Stimulated activated naive B cell treated with anti-CD40 and anti-IgM and Interleukin-4, amounts not matched to agents 10 μg/mL and 1 μg/mL and 100 μg/mL, for 72 hours (primary cell): ENCODE measurements around the gene DNAJC15.

Source experiments
- ATAC-seq, 2 donors: fragments of 150-1000 bp; cut with Tn5 transposase; replicated peaks; 2 replicates each; pipeline ENCODE4 v1.10.0; 2021; ENCODE audit warnings: moderate library complexity in 1 of 2
- DNase-seq: peaks from one replicate; pipeline ENCODE4 v3.0.0; 2021
- H3K27ac Mint-ChIP-seq: one replicate; pipeline ENCODE4 v1.8.0; 2022; ENCODE audit warnings: mild to moderate bottlenecking, mixed read lengths
- H3K27me3 Mint-ChIP-seq, 2 donors: one replicate each; pipeline ENCODE4 v1.8.0; 2022; ENCODE audit warnings: mixed read lengths in 2 of 2
- H3K36me3 Mint-ChIP-seq, 2 donors: one replicate each; pipeline ENCODE4 v1.8.0; 2022; ENCODE audit warnings: mixed read lengths in 2 of 2, mild to moderate bottlenecking in 1 of 2
- H3K4me1 Mint-ChIP-seq, 2 donors: one replicate each; pipeline ENCODE4 v1.8.0; 2022; ENCODE audit warnings: mixed read lengths in 2 of 2, mild to moderate bottlenecking in 1 of 2
- H3K4me3 Mint-ChIP-seq, 2 donors: one replicate each; pipeline ENCODE4 v1.8.0; 2022; ENCODE audit warnings: mild to moderate bottlenecking in 2 of 2, mixed read lengths in 2 of 2, moderate library complexity in 1 of 2
- H3K9me3 Mint-ChIP-seq, 2 donors: one replicate each; pipeline ENCODE4 v1.8.0; 2022; ENCODE audit warnings: mixed read lengths in 2 of 2, mild to moderate bottlenecking in 1 of 2

DNAJC15 gene

DNA sequence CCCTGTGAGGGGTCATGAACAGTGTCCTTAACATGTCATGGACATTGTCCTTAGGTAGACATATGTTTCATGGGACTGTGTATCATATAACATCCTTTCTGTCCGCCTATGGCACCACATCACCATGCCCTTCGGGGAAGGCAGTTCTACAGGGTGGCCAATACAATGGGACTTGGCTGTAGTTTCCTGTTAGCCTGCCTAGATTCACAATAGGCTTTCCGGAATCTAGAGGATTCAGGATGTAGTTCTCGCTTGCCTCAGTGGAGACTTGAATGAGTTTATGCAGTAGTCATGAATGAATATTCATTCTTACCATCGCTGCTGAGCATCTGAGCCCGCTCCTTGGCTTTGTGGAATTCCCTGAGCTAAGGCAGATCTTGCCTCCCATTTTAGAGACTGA, 100.5 kb downstream of the DNAJC15 start:
- ATAC-seq: no peak
- H3K4me1 Mint-ChIP-seq: peaks cover 13 to 18% of the 10 kb centered on the region in 2 donors
- no peak overlapping the region for H3K4me3 Mint-ChIP-seq
- no peaks in the 10 kb centered on the region for H3K9me3 Mint-ChIP-seq
- DNase-seq: no peak
- peaks cover 14 to 16% of the 10 kb centered on the region in 2 donors for H3K27me3 Mint-ChIP-seq
- no peak overlapping the region for H3K27ac Mint-ChIP-seq
- H3K36me3 Mint-ChIP-seq: no peaks in the 10 kb centered on the region

DNA sequence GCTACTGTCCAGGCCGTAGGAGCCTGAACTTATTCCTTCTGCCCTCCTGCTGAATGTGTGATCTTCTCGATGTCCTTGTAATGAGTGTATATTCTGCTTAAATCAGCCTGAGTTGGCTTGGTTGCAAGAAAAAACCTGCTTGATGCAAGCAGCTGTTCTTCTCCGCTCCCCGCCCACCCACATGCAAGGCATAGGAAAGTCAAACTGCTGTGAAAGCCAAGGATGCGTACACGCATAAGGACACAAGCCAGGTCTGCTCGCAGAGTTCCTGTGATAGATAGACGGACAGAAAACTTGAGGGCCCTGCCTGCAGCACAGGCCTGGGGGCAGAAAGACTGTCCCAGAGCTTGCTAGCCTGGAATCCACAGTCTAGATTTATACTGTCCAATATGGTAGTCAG, 101.1 kb downstream of the DNAJC15 start:
- Mint-ChIP-seq H3K27me3 (peaks cover 19 to 21% of the 10 kb centered on the region in 2 donors), H3K4me3 (no peak overlapping the region), H3K9me3 (no peaks in the 10 kb centered on the region), H3K27ac (no peak overlapping the region), H3K4me1 (peaks cover 13 to 18% of the 10 kb centered on the region in 2 donors), H3K36me3 (no peaks in the 10 kb centered on the region)
- no peak for ATAC-seq
- DNase-seq: no peak

DNA sequence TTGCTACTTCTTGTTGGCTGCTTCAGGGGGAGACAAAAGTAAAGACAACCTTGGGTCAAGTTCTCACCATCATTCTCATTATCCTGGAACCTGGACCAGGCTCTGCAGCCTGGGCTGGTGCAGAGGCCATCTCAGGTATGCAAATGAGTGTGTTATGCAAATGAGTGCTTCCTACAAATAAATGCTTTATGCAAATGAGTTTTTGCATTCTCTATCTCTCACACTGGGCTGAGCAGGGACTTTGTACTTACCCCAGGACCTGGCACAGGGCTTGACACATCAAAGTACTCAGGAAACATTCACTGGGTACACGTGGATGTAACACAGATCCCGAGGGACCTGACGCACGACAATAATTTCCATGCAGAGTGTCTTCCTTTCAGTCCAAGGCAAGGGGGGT, 103.0 kb downstream of the DNAJC15 start:
- Mint-ChIP-seq H3K36me3 (no peaks in the 10 kb centered on the region), H3K9me3 (no peaks in the 10 kb centered on the region), H3K4me1 (peaks cover 13 to 18% of the 10 kb centered on the region in 2 donors), H3K27me3 (peaks cover 16 to 23% of the 10 kb centered on the region in 2 donors), H3K27ac (no peak overlapping the region), H3K4me3 (no peak overlapping the region)
- no peak for DNase-seq
- ATAC-seq: peak in 1 of 2 donors; percentile 74

DNA sequence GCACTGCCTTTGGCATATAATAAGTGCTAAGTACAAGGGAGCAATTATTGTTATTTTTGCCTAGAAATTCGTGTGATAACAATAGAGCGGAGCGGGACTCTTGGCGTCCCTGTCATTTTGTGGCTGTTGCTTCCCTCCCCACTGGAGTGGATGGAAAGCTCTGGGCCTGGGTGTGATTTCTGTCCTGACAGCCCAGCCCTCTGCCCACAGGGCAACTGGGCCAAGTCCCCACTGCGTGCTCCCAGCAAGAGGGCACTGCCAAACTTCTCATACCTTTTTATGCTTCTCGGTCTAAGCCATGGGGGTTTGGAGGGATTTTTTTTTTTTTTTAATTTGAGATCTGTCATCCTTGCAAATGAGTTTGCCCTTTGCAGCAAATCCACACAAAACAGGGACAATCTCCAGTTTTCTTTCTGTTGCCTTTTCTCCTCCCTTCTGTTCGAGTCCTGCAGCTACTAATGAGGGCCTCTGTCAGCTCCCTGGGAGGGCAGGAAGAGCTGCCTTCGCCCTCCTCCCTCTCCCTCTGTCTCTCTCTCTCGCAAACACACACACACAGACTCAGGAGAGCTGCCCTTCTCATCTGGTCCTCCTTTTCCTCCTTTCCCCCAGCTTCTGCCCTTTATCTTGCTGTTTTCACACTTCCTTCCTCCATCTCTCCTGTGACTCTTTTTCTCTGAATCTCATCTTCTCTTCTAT, 103.9 kb downstream of the DNAJC15 start:
- no peaks in the 10 kb centered on the region for H3K9me3 Mint-ChIP-seq

DNA sequence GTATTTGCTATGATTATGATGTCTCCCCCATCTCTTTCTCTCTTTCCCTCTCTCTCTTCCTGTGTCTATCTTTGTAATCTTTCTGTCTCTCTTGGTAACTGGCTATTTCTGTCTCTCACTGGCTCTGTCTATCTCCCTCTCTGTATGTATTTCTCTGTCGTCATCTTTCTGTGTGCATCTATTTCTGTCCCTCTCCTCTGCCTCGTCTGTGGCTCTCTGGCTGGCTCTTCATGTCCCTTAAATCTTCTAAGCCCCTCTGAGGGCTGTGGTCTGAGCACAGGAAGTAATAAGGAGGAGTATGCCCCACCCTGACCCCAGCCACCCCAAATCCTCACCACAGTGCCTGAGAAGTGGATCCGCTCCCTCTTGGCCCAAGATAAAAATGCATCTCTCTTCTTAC, 104.4 kb downstream of the DNAJC15 start:
- peaks cover 13 to 18% of the 10 kb centered on the region in 2 donors for H3K4me1 Mint-ChIP-seq
- no peaks in the 10 kb centered on the region for H3K9me3 Mint-ChIP-seq
- no peaks in the 10 kb centered on the region for H3K36me3 Mint-ChIP-seq
- no peak overlapping the region for H3K4me3 Mint-ChIP-seq
- DNase-seq (no peak), ATAC-seq (peak; percentile 38 to 52)
- no peak overlapping the region for H3K27ac Mint-ChIP-seq
- H3K27me3 Mint-ChIP-seq: peaks cover 14 to 29% of the 10 kb centered on the region in 2 donors

More for the DNA sequence above, 103.9 kb downstream of the DNAJC15 start:
- Mint-ChIP-seq H3K4me1 (peaks cover 13 to 18% of the 10 kb centered on the region in 2 donors), H3K36me3 (no peaks in the 10 kb centered on the region), H3K4me3 (no peak overlapping the region), H3K27ac (no peak overlapping the region), H3K27me3 (peaks cover 12 to 27% of the 10 kb centered on the region in 2 donors)
- peak in 1 of 2 donors; percentile 20 for ATAC-seq
- DNase-seq: no peak

DNA sequence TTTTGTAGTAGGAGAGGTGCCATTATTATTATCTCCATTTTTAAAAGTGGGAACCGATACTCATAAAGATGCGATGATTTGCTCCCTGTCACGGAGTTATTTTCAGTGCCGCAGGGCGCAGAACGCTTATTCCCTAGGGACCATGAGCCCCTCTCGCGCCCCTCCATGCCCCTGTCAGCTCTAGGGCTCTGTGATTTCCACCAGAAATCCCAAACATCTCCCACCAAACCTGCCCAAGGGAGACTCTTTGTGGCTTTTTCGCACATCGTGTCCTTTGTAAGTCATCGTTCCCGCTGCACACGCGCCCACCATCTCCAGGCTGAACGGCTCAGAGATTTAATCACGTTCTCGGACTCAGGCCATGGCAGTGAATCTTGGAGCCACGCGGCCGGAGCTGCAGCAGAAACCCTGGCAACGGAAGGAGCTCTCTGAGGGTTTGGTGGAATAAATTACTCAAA, 105.1 kb downstream of the DNAJC15 start:
- no peak for DNase-seq
- Mint-ChIP-seq H3K27ac (no peak overlapping the region), H3K36me3 (no peaks in the 10 kb centered on the region), H3K9me3 (no peaks in the 10 kb centered on the region), H3K27me3 (peaks cover 14 to 30% of the 10 kb centered on the region in 2 donors), H3K4me3 (peak overlapping the region in 1 of 2 donors; percentile 31), H3K4me1 (peaks cover 13 to 18% of the 10 kb centered on the region in 2 donors)
- no peak for ATAC-seq

DNA sequence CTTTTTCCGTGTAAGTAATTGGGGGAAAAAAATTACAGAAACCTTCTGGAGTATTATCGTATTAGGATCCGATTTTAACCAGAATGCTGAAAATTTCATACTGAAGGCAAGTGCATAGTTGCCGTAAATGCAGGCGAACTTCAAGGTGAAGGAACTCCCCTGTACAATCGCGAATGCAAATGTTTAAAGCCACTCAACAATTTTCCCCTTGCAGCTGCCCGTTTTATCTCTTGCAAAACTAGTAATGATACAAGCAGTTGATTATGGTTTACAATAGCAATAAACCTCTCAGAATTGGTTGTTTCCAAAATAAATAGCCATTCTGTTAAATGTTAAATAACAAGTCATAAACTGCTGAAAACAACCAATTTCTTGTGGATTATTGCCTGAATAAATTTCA, 105.7 kb downstream of the DNAJC15 start:
- DNase-seq (no peak), ATAC-seq (no peak)
- peaks cover 13 to 18% of the 10 kb centered on the region in 2 donors for H3K4me1 Mint-ChIP-seq
- H3K9me3 Mint-ChIP-seq: no peaks in the 10 kb centered on the region
- H3K27ac Mint-ChIP-seq: no peak overlapping the region
- no peaks in the 10 kb centered on the region for H3K36me3 Mint-ChIP-seq
- no peak overlapping the region for H3K4me3 Mint-ChIP-seq
- peaks cover 17 to 35% of the 10 kb centered on the region in 2 donors for H3K27me3 Mint-ChIP-seq

DNA sequence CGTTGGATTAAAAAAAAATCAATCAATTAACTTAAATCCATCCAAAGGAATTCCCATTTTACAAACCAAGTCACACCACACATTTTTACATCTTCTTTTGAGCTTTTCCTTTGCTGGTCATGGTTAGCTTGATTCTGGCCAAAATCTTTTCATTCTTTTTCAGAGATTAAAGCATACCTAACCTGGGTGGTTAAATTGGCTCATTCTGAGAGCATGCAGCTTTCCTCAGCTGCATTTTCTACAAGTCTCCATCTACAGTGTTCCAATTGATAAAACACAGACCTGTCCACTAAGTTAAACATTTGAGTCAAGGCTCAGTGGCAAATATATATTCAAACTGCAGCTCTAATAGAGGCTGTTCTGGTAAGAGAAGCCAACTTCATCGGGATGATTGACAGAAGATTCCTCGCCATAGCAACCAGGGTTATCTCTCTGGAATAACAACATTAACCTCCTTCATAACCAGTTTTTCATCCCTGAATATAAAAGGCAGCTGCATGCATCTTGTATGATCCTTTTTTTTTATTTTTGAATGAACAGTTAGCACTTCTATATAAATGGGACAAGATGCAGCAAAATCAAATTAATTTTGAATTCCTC, 106.2 kb downstream of the DNAJC15 start:
- Mint-ChIP-seq H3K4me1 (peaks cover 13 to 18% of the 10 kb centered on the region in 2 donors), H3K9me3 (no peaks in the 10 kb centered on the region), H3K4me3 (no peak overlapping the region), H3K27ac (no peak overlapping the region), H3K36me3 (no peaks in the 10 kb centered on the region), H3K27me3 (peaks cover 17 to 35% of the 10 kb centered on the region in 2 donors)
- ATAC-seq (no peak), DNase-seq (no peak)

DNA sequence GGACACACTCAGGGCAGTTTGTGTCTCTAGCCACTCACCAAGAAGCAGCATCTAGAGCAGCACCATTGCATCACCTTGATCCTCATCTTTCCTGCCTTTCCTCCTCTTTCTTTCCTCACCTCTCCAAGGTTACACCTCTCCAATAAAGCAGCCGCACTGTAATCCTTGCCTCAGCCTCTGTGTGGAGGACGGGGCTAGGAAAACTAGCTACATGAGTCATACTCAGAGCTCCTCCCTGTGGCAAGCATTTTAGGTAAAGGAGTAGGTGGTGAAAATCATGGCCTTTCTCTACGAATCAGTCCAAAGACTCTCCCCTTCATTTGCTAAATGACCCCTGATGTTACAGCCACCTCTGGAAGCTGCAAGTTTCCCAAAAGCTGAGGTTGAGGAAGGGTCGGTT, 108.9 kb downstream of the DNAJC15 start:
- no peak overlapping the region for H3K27ac Mint-ChIP-seq
- no peak overlapping the region for H3K4me3 Mint-ChIP-seq
- H3K4me1 Mint-ChIP-seq: peaks cover 10 to 14% of the 10 kb centered on the region in 2 donors
- ATAC-seq (peak in 1 of 2 donors; percentile 33), DNase-seq (no peak)
- H3K36me3 Mint-ChIP-seq: no peaks in the 10 kb centered on the region
- peaks cover 22 to 44% of the 10 kb centered on the region in 2 donors for H3K27me3 Mint-ChIP-seq
- H3K9me3 Mint-ChIP-seq: no peaks in the 10 kb centered on the region

DNA sequence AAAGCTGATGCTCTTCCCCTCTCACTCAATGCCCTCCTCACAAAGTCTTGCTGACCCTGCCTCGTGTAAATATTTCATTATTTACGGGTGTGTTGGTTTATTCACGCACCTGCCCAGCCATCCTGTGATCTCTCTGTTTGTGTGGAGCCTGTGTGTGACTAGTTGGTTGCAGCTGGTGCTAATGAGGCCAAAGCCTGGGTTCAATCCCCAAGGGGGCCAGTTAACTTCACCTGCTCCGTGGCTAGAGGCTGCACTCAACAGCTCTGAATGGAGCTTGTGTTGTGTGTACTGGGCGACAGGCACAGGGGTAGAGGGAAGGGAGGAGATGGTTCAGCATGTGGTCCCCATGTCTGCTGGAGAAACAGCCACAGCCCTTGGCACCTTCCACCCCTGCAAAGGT, 109.5 kb downstream of the DNAJC15 start:
- no peak for ATAC-seq
- H3K27me3 Mint-ChIP-seq: peaks cover 19 to 38% of the 10 kb centered on the region in 2 donors
- no peak overlapping the region for H3K4me3 Mint-ChIP-seq
- H3K4me1 Mint-ChIP-seq: peaks cover 4 to 8% of the 10 kb centered on the region in 2 donors
- no peaks in the 10 kb centered on the region for H3K36me3 Mint-ChIP-seq
- no peak overlapping the region for H3K27ac Mint-ChIP-seq
- DNase-seq: no peak
- H3K9me3 Mint-ChIP-seq: no peaks in the 10 kb centered on the region

DNA sequence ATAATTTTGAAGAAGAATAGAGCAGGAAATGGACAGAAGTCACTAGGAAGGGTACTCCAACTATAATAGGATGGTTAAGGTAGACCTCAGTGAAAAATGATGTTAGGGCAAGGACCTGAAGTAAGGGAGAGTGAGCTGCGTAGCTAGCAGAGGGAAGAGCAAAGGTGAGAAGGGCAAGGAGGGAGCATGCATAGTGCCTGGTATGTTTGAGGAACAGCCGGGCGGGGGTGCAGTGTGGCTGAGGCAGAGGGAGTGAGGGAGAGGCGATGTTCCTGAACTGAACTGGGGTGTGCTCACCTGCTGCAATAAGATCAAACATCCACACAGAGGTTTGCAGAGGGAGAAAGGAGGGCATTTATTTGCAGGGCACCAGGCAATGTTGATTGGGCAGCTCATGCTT, 110.4 kb downstream of the DNAJC15 start:
- Mint-ChIP-seq H3K4me3 (no peak overlapping the region), H3K27ac (no peak overlapping the region), H3K9me3 (no peaks in the 10 kb centered on the region), H3K36me3 (no peaks in the 10 kb centered on the region), H3K4me1 (no peaks in the 10 kb centered on the region), H3K27me3 (peaks cover 24 to 38% of the 10 kb centered on the region in 2 donors)
- DNase-seq (no peak), ATAC-seq (no peak)

DNA sequence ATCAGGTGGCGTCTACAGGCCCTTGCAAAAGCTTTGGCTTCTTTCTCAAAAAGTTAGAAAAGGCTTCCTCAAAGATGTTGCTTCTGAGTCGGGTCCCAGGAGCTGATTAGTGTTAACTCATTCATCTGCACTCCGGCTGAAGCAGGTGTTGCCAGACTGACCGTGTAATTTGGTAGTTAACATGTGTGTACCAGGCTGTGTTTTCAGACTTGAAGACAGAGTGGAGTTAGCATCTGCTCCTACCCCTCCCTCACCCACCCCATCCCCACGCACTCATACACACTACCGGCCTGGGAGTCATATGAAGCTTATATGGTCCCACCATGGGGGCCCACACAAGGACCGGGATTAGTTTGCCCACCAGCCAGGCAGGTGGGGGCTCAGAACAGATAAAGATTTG, 111.5 kb downstream of the DNAJC15 start:
- Mint-ChIP-seq H3K4me3 (no peak overlapping the region), H3K9me3 (no peaks in the 10 kb centered on the region), H3K36me3 (no peaks in the 10 kb centered on the region), H3K27me3 (peaks cover 20 to 29% of the 10 kb centered on the region in 2 donors), H3K4me1 (no peaks in the 10 kb centered on the region), H3K27ac (no peak overlapping the region)
- DNase-seq (no peak), ATAC-seq (no peak)

DNA sequence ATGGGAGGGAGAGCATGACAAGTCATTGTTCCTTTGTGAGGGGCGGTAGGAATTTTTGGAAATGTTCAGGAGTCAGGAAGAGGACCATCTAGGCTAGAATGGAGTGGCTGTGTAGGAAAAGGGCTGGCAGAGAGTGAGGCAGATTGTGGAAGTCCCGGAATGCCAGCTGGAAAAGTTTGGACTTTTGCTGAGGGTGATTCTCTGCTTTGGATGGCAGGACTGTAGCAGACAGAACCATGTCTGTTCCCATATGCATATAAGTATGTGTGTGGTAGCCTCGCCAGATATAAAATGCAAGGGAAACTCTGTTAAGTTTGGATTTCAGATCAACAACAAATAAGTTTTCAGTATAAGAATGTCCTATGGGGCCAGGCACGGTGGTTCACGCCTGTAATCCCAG, 112.1 kb downstream of the DNAJC15 start:
- no peak overlapping the region for H3K27ac Mint-ChIP-seq
- H3K27me3 Mint-ChIP-seq: peaks cover 20 to 29% of the 10 kb centered on the region in 2 donors
- H3K4me1 Mint-ChIP-seq: no peaks in the 10 kb centered on the region
- no peak overlapping the region for H3K4me3 Mint-ChIP-seq
- no peaks in the 10 kb centered on the region for H3K36me3 Mint-ChIP-seq
- DNase-seq (no peak), ATAC-seq (no peak)
- no peaks in the 10 kb centered on the region for H3K9me3 Mint-ChIP-seq

DNA sequence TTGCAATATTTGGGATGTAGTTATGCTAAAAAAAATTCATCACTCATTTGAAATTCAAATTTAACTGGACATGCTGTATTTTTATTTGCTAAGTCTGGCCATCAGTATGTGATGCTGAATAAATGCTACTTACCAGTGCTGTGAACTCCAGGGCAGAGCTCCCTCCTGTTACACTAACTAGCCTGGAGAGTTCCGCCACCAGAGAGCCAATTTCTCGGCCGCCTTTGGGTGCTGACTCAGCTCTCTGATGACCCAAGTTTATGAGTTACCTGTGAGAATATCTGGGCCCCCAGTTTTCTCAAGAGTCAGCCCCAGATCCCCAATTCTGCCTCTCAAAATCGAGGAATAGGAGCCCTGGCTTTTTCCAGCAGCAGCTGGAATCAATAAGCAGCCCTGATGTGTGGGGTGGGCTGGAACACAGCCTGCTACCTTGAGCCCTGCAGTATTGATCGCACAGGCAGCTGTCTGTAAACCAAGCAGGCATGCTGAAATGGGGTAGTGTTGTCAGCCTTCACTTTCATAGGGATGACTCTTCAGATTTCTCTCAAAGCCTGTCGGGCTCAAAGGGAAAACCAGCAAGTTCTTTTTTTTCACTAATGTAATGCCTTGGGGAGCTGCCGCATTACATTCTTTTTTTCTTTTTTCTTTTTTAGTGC, 113.7 kb downstream of the DNAJC15 start:
- no peak for DNase-seq
- H3K27ac Mint-ChIP-seq: no peak overlapping the region
- no peaks in the 10 kb centered on the region for H3K9me3 Mint-ChIP-seq
- H3K4me3 Mint-ChIP-seq: no peak overlapping the region
- no peaks in the 10 kb centered on the region for H3K4me1 Mint-ChIP-seq
- H3K36me3 Mint-ChIP-seq: no peaks in the 10 kb centered on the region
- H3K27me3 Mint-ChIP-seq: peaks cover 19 to 27% of the 10 kb centered on the region in 2 donors
- ATAC-seq: no peak

DNA sequence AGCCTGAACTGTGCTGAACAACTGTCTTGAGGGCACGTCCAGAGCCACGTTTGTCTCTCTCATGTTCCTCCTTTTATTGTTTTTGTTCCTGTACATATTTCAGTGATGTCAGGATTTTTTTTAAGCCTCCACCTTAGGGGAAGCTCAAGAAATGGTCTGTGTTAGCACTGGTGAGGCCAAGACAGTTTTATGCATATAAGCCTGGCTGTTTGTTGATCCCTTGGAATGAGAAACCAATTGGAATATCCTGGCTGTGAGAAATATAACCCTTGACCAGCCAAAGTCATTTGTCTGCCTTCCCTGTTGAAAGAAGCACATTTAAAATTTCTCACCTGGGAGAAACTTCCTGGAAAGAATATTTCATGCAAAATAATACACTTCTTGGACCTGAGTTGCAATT, 115.8 kb downstream of the DNAJC15 start:
- Mint-ChIP-seq H3K4me1 (no peaks in the 10 kb centered on the region), H3K9me3 (no peaks in the 10 kb centered on the region), H3K36me3 (no peaks in the 10 kb centered on the region), H3K27ac (no peak overlapping the region), H3K4me3 (no peak overlapping the region), H3K27me3 (peaks cover 12 to 16% of the 10 kb centered on the region in 2 donors)
- DNase-seq (no peak), ATAC-seq (no peak)
